Urinary bladder (tissue), 4 donors: ENCODE results near the gene CSPG5. TPM values are rescaled to one million over a fixed set of nuclear protein-coding genes. Genes with fewer than 3 reads are reported as not detected.
A peak's percentile ranks its signal among the peaks of the same experiment; 100 is the strongest.

Experiments used
- DNase-seq: peaks from one replicate; pipeline ENCODE4 v3.0.0-alpha.2; 2015; ENCODE audit errors: extremely low spot score
- H3K27ac ChIP-seq: one replicate; pipeline ENCODE4 v1.5.1; 2013; ENCODE audit warnings: low read depth, mild to moderate bottlenecking, moderate library complexity
- H3K36me3 ChIP-seq: one replicate; pipeline ENCODE4 v1.6.1; 2013; ENCODE audit warnings: mild to moderate bottlenecking, moderate library complexity; ENCODE audit not compliant: insufficient read depth
- H3K4me1 ChIP-seq: one replicate; pipeline ENCODE4 v1.6.1; 2013; ENCODE audit warnings: mild to moderate bottlenecking, moderate library complexity; ENCODE audit not compliant: insufficient read depth
- H3K4me3 ChIP-seq: one replicate; pipeline ENCODE4 v1.5.1; 2013; ENCODE audit warnings: low read depth, low read length
- WGBS: extraction: QIAGEN DNeasy Blood & Tissue Kit; methylation state at CpG from one replicate; pipeline ENCODE4 v1.1.7; 2013; 5-methylcytosine and 5-hydroxymethylcytosine counted together
- polyA plus RNA-seq: library from polyadenylated mRNA; stranded (reverse); fragments of 200-250 nt; gene quantifications from one replicate; pipeline ENCODE4 v1.2.3, GENCODE V29; 2013
- total RNA-seq: library from RNA; depleted of rRNA; stranded (reverse); fragments of >200 nt; gene quantifications from one replicate; pipeline ENCODE4 v1.2.3, GENCODE V29; 2014
- donor health status: healthy with polysubstance abuse.
- donor health status: healthy.

CSPG5 gene
- total RNA-seq (2.9 TPM), polyA plus RNA-seq (0.35 TPM)

DNA sequence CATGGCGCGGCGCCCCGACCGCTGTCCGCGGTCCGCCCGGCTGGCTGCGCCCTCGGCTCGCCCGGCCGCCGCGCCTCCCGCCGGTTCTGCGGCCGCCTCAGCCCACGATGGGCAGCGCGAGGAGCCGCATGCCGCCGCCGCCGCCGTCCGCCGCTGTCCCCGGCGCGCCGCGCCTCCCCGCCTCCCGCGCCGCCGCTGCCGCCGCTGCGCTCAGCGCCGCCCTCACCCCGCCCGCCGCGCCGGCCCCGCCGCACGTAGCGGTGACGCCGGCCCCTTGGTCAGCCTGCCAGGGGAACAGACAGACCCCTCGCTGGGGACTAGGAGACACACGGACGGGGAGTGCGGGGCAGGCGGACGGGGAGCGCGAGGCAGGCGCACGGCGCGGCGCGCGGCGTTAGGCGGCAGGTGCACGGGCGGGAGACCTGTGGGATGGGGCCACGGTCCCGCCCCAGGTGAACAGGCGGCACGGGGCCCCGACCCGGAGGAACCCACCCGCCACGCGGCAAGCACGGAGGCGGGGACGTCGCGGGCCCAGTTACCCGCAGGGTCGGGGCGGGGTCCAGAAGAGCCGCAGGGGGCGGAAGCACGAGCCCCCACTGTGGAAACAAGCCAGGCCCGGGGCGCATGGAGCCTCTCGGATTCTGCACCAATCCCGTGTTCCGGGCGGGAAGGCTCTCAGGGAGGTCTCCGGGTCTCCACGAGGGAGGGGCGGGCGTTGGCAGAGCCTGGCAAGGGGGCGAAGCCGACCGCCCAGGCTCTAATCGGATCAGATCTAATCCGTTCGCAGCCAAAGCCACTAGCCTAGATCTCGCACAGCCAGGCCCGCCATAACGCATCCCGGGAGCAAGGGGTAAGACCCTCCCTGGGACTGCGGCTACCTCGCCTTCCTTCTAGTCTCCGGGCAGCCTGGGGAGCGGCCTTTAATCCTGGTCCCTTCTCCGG is at the start of gene CSPG5:
CSPG5 (minus strand) TSS at position 175 of the 942 bp plus-strand sequence; CDS start at position 3, 172 bp downstream.
- no peak for DNase-seq
- H3K27ac ChIP-seq: no peak within 1 kb of the TSS
- 4% methylated on average over 121 of the region's 121 CpGs for WGBS

DNA sequence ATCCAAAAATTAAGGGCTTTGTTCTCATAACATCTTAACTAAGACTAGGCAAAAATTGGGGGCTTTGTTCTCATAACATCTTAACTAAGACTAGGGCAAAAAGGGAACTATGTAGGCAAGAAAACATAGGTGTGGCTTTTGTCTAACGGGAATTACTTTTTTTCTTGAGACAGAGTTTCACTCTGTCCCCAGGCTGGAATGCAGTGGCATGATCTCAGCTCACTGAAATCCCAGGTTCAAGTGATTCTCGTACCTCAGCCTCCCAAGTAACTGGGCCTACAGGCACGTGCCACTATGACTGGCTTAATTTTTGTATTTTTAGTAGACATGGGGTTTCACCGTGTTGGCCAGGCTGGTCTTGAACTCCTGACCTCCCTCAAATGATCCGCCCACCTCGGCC is 49.8 kb upstream of the CSPG5 start:
- no peak overlapping the region for H3K4me3 ChIP-seq
- WGBS: 90% methylated on average over 6 of the region's 6 CpGs
- peaks cover 11% of the 10 kb centered on the region for H3K36me3 ChIP-seq
- DNase-seq: no peak
- no peaks in the 10 kb centered on the region for H3K4me1 ChIP-seq
- H3K27ac ChIP-seq: no peak overlapping the region

More for the DNA sequence above, at the start of gene CSPG5:
- Histone ChIP-seq H3K4me1 (no peaks in the 10 kb centered on the region), H3K36me3 (no peaks in the 10 kb centered on the region), H3K4me3 (peak within 1 kb of the TSS; percentile 86)

- Histone ChIP-seq H3K27ac (no peak overlapping the region), H3K4me1 (no peaks in the 10 kb centered on the region), H3K4me3 (no peak overlapping the region), H3K36me3 (peaks cover 4% of the 10 kb centered on the region)
- no peak for DNase-seq
- 64% methylated on average over 3 of the region's 3 CpGs for WGBS
Measured at GRCh38 chr3:47622671-47623461, 44.2 kb upstream of the CSPG5 start.

DNA sequence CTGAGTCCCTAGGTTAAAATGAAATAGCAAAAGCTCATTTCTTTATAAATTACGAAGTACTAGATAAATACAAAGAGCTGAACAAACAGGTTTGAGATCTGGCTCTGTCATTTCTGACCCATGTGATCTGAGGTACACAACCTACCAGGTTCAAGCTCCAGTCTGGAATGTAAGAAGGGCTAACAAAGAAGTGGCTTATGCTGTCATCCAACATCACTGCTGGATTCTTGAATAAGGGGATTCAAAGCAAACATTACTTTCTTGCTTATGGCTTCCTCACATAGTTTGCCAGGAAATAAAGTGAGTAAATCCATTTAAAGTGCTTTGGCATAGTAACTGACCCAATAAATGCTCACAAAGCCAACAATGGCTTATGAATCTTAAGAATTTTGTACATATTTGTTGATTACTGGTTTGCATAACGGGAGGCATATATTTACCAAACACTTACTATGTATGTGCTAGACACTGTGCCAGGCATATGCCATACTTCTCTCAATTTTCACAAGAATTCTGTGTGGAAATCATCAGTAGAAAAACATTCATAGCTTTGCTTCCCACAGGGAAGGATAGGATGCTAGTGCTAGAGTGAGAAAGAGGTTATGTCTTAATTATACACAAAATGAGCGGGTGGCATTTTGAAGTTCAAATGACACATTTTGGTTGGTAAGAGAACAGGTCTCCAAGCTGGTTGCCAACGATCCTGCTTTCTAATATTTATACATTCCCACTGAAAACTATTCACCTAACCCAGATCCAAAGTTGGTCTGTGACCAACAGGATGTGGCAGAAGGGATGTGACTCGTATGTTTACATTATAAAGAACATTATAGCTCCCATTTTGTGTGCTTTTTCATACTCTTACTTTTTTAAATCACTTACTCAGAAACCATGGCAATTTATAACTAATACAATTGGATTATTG is 38.7 kb upstream of the CSPG5 start:
- Histone ChIP-seq H3K27ac (no peak overlapping the region), H3K4me1 (no peaks in the 10 kb centered on the region), H3K36me3 (peaks cover 4% of the 10 kb centered on the region), H3K4me3 (no peak overlapping the region)
- WGBS: 72% methylated on average over 5 of the region's 5 CpGs
- no peak for DNase-seq

DNA sequence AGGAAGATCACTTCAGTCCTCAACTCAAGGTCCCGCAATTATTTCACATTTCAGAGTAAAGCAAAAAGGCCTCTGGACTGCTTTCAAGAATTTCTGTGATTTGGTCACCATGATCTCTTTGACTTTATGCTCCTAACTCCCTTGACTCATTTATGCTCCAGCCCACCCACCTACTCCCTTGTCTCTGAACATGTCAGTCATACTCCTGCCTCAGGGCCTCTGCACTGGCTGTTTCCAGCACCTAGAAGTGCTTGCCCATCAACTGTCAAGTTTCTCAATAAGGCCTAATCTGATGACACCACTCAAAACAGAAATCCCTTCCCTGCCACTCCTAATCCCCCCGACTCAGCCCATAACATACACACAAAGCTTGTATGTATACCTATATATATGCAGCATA is 36.1 kb upstream of the CSPG5 start:
- no peak for DNase-seq
- no peak overlapping the region for H3K4me3 ChIP-seq
- no peak overlapping the region for H3K27ac ChIP-seq
- WGBS: 93% methylated on average over 2 of the region's 2 CpGs
- H3K36me3 ChIP-seq: peaks cover 6% of the 10 kb centered on the region
- no peaks in the 10 kb centered on the region for H3K4me1 ChIP-seq

DNA sequence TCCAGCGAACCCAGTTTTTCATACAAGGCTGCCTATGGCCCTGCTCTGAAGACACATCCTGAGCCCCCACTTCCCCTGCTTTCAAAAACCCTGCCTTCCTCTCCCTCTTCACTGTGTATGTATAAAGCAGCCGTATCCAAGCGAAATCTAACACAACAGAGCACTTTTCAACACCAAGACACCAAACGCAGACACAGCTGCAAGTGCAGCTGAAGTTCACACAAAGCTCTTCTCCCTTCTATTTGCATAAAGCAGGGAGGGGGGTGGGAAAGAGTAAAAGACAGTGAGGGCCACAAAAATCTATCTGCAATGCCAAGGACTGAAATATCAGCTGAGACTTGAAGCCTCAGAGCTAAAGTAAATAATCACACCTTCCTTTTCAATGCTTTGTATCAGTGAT is 35.1 kb upstream of the CSPG5 start:
- H3K36me3 ChIP-seq: peaks cover 4% of the 10 kb centered on the region
- no peak for DNase-seq
- no peak overlapping the region for H3K4me3 ChIP-seq
- H3K4me1 ChIP-seq: no peaks in the 10 kb centered on the region
- no peak overlapping the region for H3K27ac ChIP-seq
- 68% methylated on average over 4 of the region's 4 CpGs for WGBS

- Histone ChIP-seq H3K36me3 (peaks cover 8% of the 10 kb centered on the region), H3K4me1 (no peaks in the 10 kb centered on the region), H3K27ac (no peak overlapping the region), H3K4me3 (no peak overlapping the region)
- DNase-seq: no peak
- WGBS: 95% methylated on average over 2 of the region's 2 CpGs
Measured at GRCh38 chr3:47612879-47613278, 34.2 kb upstream of the CSPG5 start.

GRCh38 chr3:47612178-47612577 is 33.5 kb upstream of the CSPG5 start:
- peaks cover 8% of the 10 kb centered on the region for H3K36me3 ChIP-seq
- H3K4me1 ChIP-seq: no peaks in the 10 kb centered on the region
- no peak for DNase-seq
- no peak overlapping the region for H3K4me3 ChIP-seq
- H3K27ac ChIP-seq: no peak overlapping the region

DNA sequence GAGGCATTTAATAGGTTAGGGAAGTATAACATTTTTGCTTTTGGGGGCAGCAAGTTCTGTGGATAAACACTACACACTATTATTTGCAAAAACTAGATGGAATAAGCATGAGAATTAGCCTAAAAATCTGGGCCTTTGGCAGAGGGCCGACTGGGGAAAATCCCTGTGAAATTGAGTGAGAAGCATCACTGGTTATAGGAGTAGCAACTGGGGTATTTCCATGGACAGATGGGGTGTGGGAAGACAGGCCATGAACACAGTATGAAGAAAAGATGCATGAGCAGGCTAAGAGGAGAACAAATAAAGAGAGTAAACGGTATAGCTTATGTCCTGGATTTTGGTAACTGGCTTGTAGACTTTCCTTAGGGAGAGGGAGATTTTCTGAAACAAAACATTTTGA is 32.9 kb upstream of the CSPG5 start:
- H3K4me3 ChIP-seq: no peak overlapping the region
- H3K36me3 ChIP-seq: peaks cover 6% of the 10 kb centered on the region
- H3K4me1 ChIP-seq: no peaks in the 10 kb centered on the region
- WGBS: 49% methylated on average over 2 of the region's 2 CpGs
- H3K27ac ChIP-seq: no peak overlapping the region
- DNase-seq: no peak

DNA sequence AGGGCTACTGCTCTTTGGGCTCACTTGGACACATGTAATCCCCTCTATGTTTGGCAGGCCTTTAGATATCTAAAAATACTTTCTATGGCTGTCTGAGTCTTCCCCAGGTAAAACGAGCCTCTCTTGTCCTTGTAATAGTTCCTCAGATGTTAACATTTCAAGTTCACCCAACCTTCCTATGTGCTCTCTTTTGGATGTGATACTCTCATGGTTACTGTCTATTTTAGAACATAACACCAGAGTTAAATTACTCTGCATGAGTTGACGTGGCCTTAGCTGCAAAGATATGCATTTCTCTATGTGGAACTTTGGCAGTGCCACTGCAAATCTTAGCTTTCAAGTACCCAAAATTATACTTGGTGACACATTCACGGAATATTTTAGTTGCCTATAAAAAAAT is 31.9 kb upstream of the CSPG5 start:
- no peak for DNase-seq
- H3K27ac ChIP-seq: no peak overlapping the region
- no peak overlapping the region for H3K4me3 ChIP-seq
- H3K36me3 ChIP-seq: peaks cover 6% of the 10 kb centered on the region
- H3K4me1 ChIP-seq: no peaks in the 10 kb centered on the region
- 73% methylated on average over 3 of the region's 3 CpGs for whole genome bisulfite sequencing

GRCh38 chr3:47607335-47607734 is 28.7 kb upstream of the CSPG5 start:
- no peak for DNase-seq
- H3K4me3 ChIP-seq: no peak overlapping the region
- H3K36me3 ChIP-seq: peaks cover 8% of the 10 kb centered on the region
- 60% methylated on average over 2 of the region's 2 CpGs for WGBS
- no peak overlapping the region for H3K27ac ChIP-seq
- H3K4me1 ChIP-seq: no peaks in the 10 kb centered on the region

GRCh38 chr3:47606165-47606564 is 27.5 kb upstream of the CSPG5 start:
- WGBS: 96% methylated on average over 5 of the region's 5 CpGs
- H3K27ac ChIP-seq: no peak overlapping the region
- no peak for DNase-seq
- peaks cover 2% of the 10 kb centered on the region for H3K4me1 ChIP-seq
- no peak overlapping the region for H3K4me3 ChIP-seq
- peaks cover 8% of the 10 kb centered on the region for H3K36me3 ChIP-seq

DNA sequence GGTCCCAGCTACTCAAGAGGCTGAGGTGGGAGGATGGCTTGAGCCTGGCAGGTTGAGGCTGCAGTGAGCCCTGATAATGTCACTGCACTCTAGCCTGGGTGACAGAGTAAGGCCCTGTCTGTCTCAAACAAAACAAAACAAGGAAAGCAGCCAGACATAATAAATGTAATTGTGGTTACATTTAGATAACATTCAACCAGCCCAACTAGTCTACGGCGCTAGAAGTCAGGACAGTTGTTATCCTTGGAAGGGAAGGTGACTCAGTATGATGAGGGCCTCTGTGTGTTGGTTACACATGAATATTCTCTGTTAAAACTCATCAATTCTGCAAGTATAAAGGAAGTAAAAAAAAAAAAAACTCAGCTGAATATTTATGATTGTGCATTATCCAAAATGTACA is 27.0 kb upstream of the CSPG5 start:
- Histone ChIP-seq H3K4me1 (peaks cover 2% of the 10 kb centered on the region), H3K4me3 (no peak overlapping the region), H3K36me3 (peaks cover 6% of the 10 kb centered on the region), H3K27ac (no peak overlapping the region)
- no peak for DNase-seq
- WGBS: 62% methylated on average over 2 of the region's 2 CpGs
